Gastroesophageal sphincter (tissue), 3 donors: ENCODE results near the gene EGLN2.

Experiments
- CTCF ChIP-seq, 4 experiments: fragments of 200-600 bp in 2 of 4; fragments of 450-650 bp in 2 of 4; sonication (generic) in 1 of 4; IDR thresholded peaks; one replicate each; pipeline ENCODE4 v1.5.1; 2017 to 2019; ENCODE audit warnings: antibody characterized with exemption in 4 of 4, mild to moderate bottlenecking in 2 of 4, moderate library complexity in 2 of 4
- POLR2A ChIP-seq, 2 donors: fragments of 450-650 bp; IDR thresholded peaks; one replicate each; pipeline ENCODE4 v1.6.1; 2017; ENCODE audit warnings: antibody characterized with exemption in 2 of 2, mild to moderate bottlenecking in 2 of 2, moderate library complexity in 1 of 2

- TF ChIP-seq CTCF (IDR thresholded peaks at IDR 0.05), result no peak
- no peak for TF ChIP-seq POLR2A (IDR thresholded peaks at IDR 0.05)
Measured at GRCh38 chr19:40755248-40755624, 43.8 kb upstream of the EGLN2 start.
